A549 (cell line): Measurements from ENCODE around the gene PCNT. TPM values are rescaled to one million over a fixed set of nuclear protein-coding genes. Genes with fewer than 3 reads are reported as not detected.

Experiments
- ATAC-seq, 2 experiments: fragments of 200-7000 bp in 1 of 2; fragments of >200 bp in 1 of 2; cut with Nextera tagmentation in 1 of 2; cut with Tn5 transposase in 1 of 2; 3 replicates each; pipeline versions ENCODE4 v1.8.0 to v1.9.1; 2018 to 2020; ENCODE audit warnings: mild to moderate bottlenecking in 1 of 2, moderate library complexity in 1 of 2
- CTCF ChIA-PET: fragments of 300-600 bp; sonication (Branson Sonifier 250); formaldehyde crosslinking; extraction: SDS; loops from one replicate; lab custom pipeline; 2021; ENCODE audit warnings: antibody characterized with exemption, inconsistent platforms; lab: Yijun Ruan, JAX
- POLR2A ChIA-PET: fragments of 350-600 bp; formaldehyde crosslinking; extraction: SDS; loops from one replicate; lab custom pipeline; 2021; ENCODE audit warnings: antibody characterized with exemption, inconsistent platforms; lab: Yijun Ruan, JAX
- DNase-seq, 2 experiments: peaks; one replicate each; pipeline versions ENCODE4 v3.0.0 to v3.0.0-alpha.2; 2011 to 2016; ENCODE audit warnings: low read depth in 1 of 2, low spot score in 1 of 2
- FAIRE-seq: peaks from 2 replicates; lab custom pipeline; 2011; peaks lifted over from hg19 to GRCh38; lab: Jason Lieb, UNC
- H3K27ac ChIP-seq, 2 experiments: fragments of >200 bp; sonication (Bioruptor Twin); formaldehyde crosslinking; 3 replicates each; pipeline ENCODE4 v1.5.1; 2016 to 2017
- H3K4me1 ChIP-seq: fragments of >200 bp; sonication (Bioruptor Twin); formaldehyde crosslinking; 3 replicates; pipeline ENCODE4 v1.6.1; 2016
- H3K4me2 ChIP-seq: fragments of >200 bp; sonication (Bioruptor Twin); formaldehyde crosslinking; 3 replicates; pipeline ENCODE4 v1.6.1; 2016
- H3K4me3 ChIP-seq: fragments of >200 bp; sonication (Bioruptor Twin); formaldehyde crosslinking; 3 replicates; pipeline ENCODE4 v1.5.1; 2016
- H3K9me3 ChIP-seq: fragments of >200 bp; sonication (Bioruptor Twin); formaldehyde crosslinking; 3 replicates; pipeline ENCODE4 v1.6.1; 2016
- CHD4 ChIP-seq: fragments of 200-600 bp; sonication (generic); IDR thresholded peaks from 2 replicates; pipeline ENCODE4 v1.6.1; 2016; ENCODE audit warnings: antibody characterized with exemption, mild to moderate bottlenecking, borderline replicate concordance
- EP300 ChIP-seq, 2 experiments: fragments of >200 bp; sonication (Bioruptor Twin); formaldehyde crosslinking; IDR thresholded peaks; 2 replicates in 1 of 2; 3 replicates in 1 of 2; pipeline ENCODE4 v1.6.1; 2016 to 2017
- FOSB ChIP-seq: fragments of 250-450 bp; sonication (Bioruptor Pico); IDR thresholded peaks from 2 replicates; pipeline ENCODE4 v1.5.0; 2020; ENCODE audit warnings: mild to moderate bottlenecking, moderate library complexity
- FOSL2 ChIP-seq, 2 experiments: fragments of 450-650 bp in 1 of 2; fragments of >200 bp in 1 of 2; sonication (Bioruptor Twin) in 1 of 2; formaldehyde crosslinking; IDR thresholded peaks; 2 replicates each; pipeline versions ENCODE4 v1.5.0 to v1.6.1; 2016 to 2020; ENCODE audit warnings: mild to moderate bottlenecking in 1 of 2, moderate library complexity in 1 of 2
- GATA3 ChIP-seq: IDR thresholded peaks from 2 replicates; pipeline ENCODE4 v1.6.1; 2012; ENCODE audit warnings: borderline replicate concordance
- HDAC2 ChIP-seq: fragments of 200-600 bp; sonication (generic); IDR thresholded peaks from 2 replicates; pipeline ENCODE4 v1.6.1; 2016
- HOXA7 ChIP-seq: fragments of 250-450 bp; sonication (Bioruptor Pico); IDR thresholded peaks from 2 replicates; pipeline ENCODE4 v1.5.0; 2020; ENCODE audit warnings: mild to moderate bottlenecking, moderate library complexity
- HOXB5 ChIP-seq: fragments of 250-450 bp; sonication (Bioruptor Pico); IDR thresholded peaks from 2 replicates; pipeline ENCODE4 v1.5.0; 2020; ENCODE audit warnings: mild to moderate bottlenecking, moderate library complexity
- JUNB ChIP-seq: fragments of >200 bp; sonication (Bioruptor Twin); formaldehyde crosslinking; IDR thresholded peaks from 2 replicates; pipeline ENCODE4 v1.6.1; 2016
- NFE2L2 ChIP-seq: fragments of 150-350 bp; conservative IDR thresholded peaks from 2 replicates; pipeline ENCODE4 v1.6.1; 2014; ENCODE audit warnings: low read length
- NPAS2 ChIP-seq: fragments of 250-450 bp; sonication (Bioruptor Pico); IDR thresholded peaks from 2 replicates; pipeline ENCODE4 v1.8.0; 2022; ENCODE audit warnings: mild to moderate bottlenecking, moderate library complexity, borderline replicate concordance
- NR3C1 ChIP-seq: fragments of >200 bp; sonication (Bioruptor Twin); formaldehyde crosslinking; IDR thresholded peaks from 3 replicates; pipeline ENCODE4 v1.6.1; 2017
- PHF8 ChIP-seq: fragments of 200-600 bp; sonication (generic); IDR thresholded peaks from 2 replicates; pipeline ENCODE4 v1.6.1; 2016; ENCODE audit warnings: low read depth, mild to moderate bottlenecking, antibody characterized with exemption, moderate library complexity, borderline replicate concordance
- POLR2A ChIP-seq: IDR thresholded peaks from 2 replicates; pipeline ENCODE4 v1.6.1; 2012; ENCODE audit warnings: mild to moderate bottlenecking, low read length
- RAD21 ChIP-seq, 2 experiments: fragments of >200 bp in 1 of 2; sonication (Bioruptor Twin) in 1 of 2; formaldehyde crosslinking in 1 of 2; IDR thresholded peaks in 1 of 2; conservative IDR thresholded peaks in 1 of 2; 2 replicates in 1 of 2; 3 replicates in 1 of 2; pipeline ENCODE4 v1.6.1; 2012 to 2018; ENCODE audit warnings: inconsistent platforms in 1 of 2
- RARB ChIP-seq: fragments of 250-450 bp; sonication (Bioruptor Pico); IDR thresholded peaks from 2 replicates; pipeline ENCODE4 v1.8.0; 2021; ENCODE audit warnings: mild to moderate bottlenecking, moderate library complexity
- RCOR1 ChIP-seq: fragments of 150-350 bp; IDR thresholded peaks from 2 replicates; pipeline ENCODE4 v1.6.1; 2014; ENCODE audit warnings: antibody characterized with exemption, low read length, low read depth
- SMC3 ChIP-seq: fragments of >200 bp; sonication (Bioruptor Twin); formaldehyde crosslinking; IDR thresholded peaks from 3 replicates; pipeline ENCODE4 v1.6.1; 2018; ENCODE audit warnings: inconsistent platforms
- TFCP2L1 ChIP-seq: fragments of 250-450 bp; sonication (Bioruptor Pico); IDR thresholded peaks from 2 replicates; pipeline ENCODE4 v1.5.0; 2021; ENCODE audit warnings: mild to moderate bottlenecking
- TP53 ChIP-seq: fragments of 250-450 bp; sonication (Bioruptor Pico); IDR thresholded peaks from 2 replicates; pipeline ENCODE4 v1.5.0; 2021; ENCODE audit warnings: mild to moderate bottlenecking, moderate library complexity
- ZFP36 ChIP-seq: fragments of 450-650 bp; IDR thresholded peaks from 2 replicates; pipeline ENCODE4 v1.6.1; 2014; ENCODE audit warnings: borderline replicate concordance; ENCODE audit not compliant: partially characterized antibody
- WGBS: methylation state at CpG from one replicate; pipeline ENCODE4 v1.1.6; 2017; ENCODE audit errors: missing lambda C conversion rate; 5-methylcytosine and 5-hydroxymethylcytosine counted together
- polyA plus RNA-seq, 4 experiments: library from polyadenylated mRNA; depleted of rRNA in 3 of 4; stranded (reverse); fragments of >200 nt; fragmentation: RNase III in 1 of 4; extraction: RNeasy Plus Mini Kit Qiagen cat#74134 plus additional on column Dnase treatment in 1 of 4; gene quantifications; 2 replicates in 3 of 4; 3 replicates in 1 of 4; pipeline ENCODE4 v1.2.3, GENCODE V29; 2011 to 2017
- TF ChIP-seq, protein P1 (sequence below): IDR thresholded peaks from 2 replicates; pipeline ENCODE4 v1.6.1; 2012
- TF ChIP-seq, protein P2 (sequence below): fragments of 250-450 bp; sonication (Bioruptor Pico); IDR thresholded peaks from 2 replicates; pipeline ENCODE4 v1.5.0; 2021; ENCODE audit warnings: mild to moderate bottlenecking, moderate library complexity, borderline replicate concordance
- TF ChIP-seq, protein P3 (sequence below): fragments of 200-600 bp; sonication (generic); IDR thresholded peaks from 2 replicates; pipeline ENCODE4 v1.6.1; 2016; ENCODE audit warnings: antibody characterized with exemption, mild to moderate bottlenecking, moderate library complexity
- TF ChIP-seq, protein P4 (sequence below): IDR thresholded peaks from 2 replicates; pipeline ENCODE4 v1.6.1; 2012
- TF ChIP-seq, protein P5 (sequence below): fragments of 150-350 bp; IDR thresholded peaks from 2 replicates; pipeline ENCODE4 v1.6.1; 2014; ENCODE audit warnings: low read depth, mild to moderate bottlenecking, low read length
- TF ChIP-seq, protein P6 (sequence below): fragments of 450-650 bp; IDR thresholded peaks from 2 replicates; pipeline ENCODE4 v1.6.1; 2014; ENCODE audit warnings: antibody characterized with exemption
- TF ChIP-seq, protein P7 (sequence below): IDR thresholded peaks from 2 replicates; pipeline ENCODE4 v1.6.1; 2012; ENCODE audit warnings: low read depth, borderline replicate concordance
- TF ChIP-seq, protein P8 (sequence below): fragments of >200 bp; sonication (Bioruptor Twin); formaldehyde crosslinking; IDR thresholded peaks from 2 replicates; pipeline ENCODE4 v1.6.1; 2016

Gene PCNT
- polyA plus RNA-seq, 2 of the 4 experiments (the other 2 are of a cell fraction): 11.1 to 14.6 TPM

DNA sequence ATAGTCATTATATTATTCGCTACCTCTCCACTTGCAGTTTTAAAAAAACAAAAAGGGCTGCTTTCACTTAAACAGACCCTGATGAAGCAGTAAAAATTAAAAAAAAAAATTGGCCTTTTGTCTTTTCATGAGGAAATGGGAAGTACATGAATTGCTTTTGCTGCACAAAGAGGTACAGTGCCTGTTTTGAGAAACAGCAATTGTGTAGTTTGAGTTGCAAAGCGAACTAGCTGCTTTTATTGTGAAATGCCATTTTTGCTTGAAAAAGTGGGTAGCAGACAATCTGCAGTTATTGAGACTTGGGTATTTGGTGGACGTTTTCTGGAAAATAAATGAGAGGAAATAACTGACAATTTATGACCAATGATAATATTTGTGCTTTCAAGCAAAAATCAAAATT lies 141.7 kb downstream of the PCNT start:
- H3K27ac ChIP-seq: no peak overlapping the region
- ATAC-seq: no peak
- H3K9me3 ChIP-seq: no peaks in the 10 kb centered on the region
- no peak for DNase-seq
- no peak overlapping the region for H3K4me3 ChIP-seq
- POLR2A ChIA-PET: no interaction called here
- CTCF ChIA-PET: interaction anchor here (0.8 kb wide), 1 partner anchor 13 kb away, joined by 3 read pairs; no protein-coding TSS in a partner anchor
- no peak for FAIRE-seq
- TF ChIP-seq EP300 (IDR thresholded peaks at IDR 0.05) (no peak), NFE2L2 (no peak), RARB (CRISPR knock-in tag) (no peak), POLR2A (no peak), HOXB5 (no peak), CHD4 (no peak), ZFP36 (no peak), FOSB (CRISPR knock-in tag) (no peak), TFCP2L1 (no peak), PHF8 (no peak), TP53 (CRISPR knock-in tag) (no peak), RAD21 (conservative IDR thresholded peaks at IDR 0.05 in 1 of 2, IDR thresholded peaks at IDR 0.05 in 1 of 2) (no peak), HDAC2 (no peak), JUNB (no peak), GATA3 (no peak)
- TF ChIP-seq, protein P1, sequence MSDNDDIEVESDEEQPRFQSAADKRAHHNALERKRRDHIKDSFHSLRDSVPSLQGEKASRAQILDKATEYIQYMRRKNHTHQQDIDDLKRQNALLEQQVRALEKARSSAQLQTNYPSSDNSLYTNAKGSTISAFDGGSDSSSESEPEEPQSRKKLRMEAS: no peak
- TF ChIP-seq, protein P2, sequence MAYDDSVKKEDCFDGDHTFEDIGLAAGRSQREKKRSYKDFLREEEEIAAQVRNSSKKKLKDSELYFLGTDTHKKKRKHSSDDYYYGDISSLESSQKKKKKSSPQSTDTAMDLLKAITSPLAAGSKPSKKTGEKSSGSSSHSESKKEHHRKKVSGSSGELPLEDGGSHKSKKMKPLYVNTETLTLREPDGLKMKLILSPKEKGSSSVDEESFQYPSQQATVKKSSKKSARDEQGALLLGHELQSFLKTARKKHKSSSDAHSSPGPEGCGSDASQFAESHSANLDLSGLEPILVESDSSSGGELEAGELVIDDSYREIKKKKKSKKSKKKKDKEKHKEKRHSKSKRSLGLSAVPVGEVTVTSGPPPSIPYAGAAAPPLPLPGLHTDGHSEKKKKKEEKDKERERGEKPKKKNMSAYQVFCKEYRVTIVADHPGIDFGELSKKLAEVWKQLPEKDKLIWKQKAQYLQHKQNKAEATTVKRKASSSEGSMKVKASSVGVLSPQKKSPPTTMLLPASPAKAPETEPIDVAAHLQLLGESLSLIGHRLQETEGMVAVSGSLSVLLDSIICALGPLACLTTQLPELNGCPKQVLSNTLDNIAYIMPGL (CRISPR knock-in tag): no peak
- TF ChIP-seq, protein P3, sequence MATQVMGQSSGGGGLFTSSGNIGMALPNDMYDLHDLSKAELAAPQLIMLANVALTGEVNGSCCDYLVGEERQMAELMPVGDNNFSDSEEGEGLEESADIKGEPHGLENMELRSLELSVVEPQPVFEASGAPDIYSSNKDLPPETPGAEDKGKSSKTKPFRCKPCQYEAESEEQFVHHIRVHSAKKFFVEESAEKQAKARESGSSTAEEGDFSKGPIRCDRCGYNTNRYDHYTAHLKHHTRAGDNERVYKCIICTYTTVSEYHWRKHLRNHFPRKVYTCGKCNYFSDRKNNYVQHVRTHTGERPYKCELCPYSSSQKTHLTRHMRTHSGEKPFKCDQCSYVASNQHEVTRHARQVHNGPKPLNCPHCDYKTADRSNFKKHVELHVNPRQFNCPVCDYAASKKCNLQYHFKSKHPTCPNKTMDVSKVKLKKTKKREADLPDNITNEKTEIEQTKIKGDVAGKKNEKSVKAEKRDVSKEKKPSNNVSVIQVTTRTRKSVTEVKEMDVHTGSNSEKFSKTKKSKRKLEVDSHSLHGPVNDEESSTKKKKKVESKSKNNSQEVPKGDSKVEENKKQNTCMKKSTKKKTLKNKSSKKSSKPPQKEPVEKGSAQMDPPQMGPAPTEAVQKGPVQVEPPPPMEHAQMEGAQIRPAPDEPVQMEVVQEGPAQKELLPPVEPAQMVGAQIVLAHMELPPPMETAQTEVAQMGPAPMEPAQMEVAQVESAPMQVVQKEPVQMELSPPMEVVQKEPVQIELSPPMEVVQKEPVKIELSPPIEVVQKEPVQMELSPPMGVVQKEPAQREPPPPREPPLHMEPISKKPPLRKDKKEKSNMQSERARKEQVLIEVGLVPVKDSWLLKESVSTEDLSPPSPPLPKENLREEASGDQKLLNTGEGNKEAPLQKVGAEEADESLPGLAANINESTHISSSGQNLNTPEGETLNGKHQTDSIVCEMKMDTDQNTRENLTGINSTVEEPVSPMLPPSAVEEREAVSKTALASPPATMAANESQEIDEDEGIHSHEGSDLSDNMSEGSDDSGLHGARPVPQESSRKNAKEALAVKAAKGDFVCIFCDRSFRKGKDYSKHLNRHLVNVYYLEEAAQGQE: no peak
- TF ChIP-seq, protein P4, sequence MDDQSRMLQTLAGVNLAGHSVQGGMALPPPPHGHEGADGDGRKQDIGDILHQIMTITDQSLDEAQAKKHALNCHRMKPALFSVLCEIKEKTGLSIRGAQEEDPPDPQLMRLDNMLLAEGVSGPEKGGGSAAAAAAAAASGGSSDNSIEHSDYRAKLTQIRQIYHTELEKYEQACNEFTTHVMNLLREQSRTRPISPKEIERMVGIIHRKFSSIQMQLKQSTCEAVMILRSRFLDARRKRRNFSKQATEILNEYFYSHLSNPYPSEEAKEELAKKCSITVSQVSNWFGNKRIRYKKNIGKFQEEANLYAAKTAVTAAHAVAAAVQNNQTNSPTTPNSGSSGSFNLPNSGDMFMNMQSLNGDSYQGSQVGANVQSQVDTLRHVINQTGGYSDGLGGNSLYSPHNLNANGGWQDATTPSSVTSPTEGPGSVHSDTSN: no peak
- TF ChIP-seq, protein P5, sequence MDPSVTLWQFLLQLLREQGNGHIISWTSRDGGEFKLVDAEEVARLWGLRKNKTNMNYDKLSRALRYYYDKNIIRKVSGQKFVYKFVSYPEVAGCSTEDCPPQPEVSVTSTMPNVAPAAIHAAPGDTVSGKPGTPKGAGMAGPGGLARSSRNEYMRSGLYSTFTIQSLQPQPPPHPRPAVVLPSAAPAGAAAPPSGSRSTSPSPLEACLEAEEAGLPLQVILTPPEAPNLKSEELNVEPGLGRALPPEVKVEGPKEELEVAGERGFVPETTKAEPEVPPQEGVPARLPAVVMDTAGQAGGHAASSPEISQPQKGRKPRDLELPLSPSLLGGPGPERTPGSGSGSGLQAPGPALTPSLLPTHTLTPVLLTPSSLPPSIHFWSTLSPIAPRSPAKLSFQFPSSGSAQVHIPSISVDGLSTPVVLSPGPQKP: no peak
- H3K4me1 ChIP-seq: no peaks in the 10 kb centered on the region
- 89% methylated on average over 3 of the region's 3 CpGs for WGBS
- no peak overlapping the region for H3K4me2 ChIP-seq

DNA sequence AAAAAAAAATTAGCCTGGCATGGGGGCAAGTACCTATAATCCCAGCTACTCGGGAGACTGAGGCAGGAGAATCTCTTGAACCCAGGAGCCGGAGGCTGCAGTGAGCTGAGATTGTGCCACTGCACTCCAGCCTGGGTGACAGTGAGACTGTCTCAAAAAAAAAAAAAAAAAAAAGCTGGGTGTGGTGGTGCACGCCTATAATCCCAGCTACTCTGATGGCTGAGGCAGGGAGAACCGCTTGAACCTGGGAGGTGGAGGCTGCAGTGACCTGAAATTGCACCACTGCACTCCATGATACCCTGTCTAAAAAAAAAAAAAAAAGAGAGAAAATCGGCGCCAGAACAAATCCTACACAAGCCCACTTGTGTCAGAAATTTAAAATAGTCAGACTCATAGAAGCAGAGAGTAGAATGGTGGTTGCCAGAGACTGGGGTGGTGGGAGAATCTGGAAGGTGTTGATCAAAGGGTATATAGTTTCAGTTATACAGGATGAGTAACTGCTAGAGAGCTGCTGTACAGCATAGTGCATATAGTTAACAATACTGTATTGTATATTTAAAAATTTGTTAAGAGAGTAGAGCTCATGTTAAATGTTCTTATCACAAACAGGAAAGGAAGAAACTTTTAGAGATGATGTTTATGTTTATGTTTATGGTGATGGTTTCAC lies 144.3 kb downstream of the PCNT start:
- no peak for ATAC-seq
- Histone ChIP-seq H3K27ac (no peak overlapping the region), H3K4me3 (no peak overlapping the region), H3K4me2 (no peak overlapping the region), H3K4me1 (no peaks in the 10 kb centered on the region), H3K9me3 (no peaks in the 10 kb centered on the region)
- ChIA-PET POLR2A (interaction anchor here (0.7 kb wide), 1 partner anchor 11 kb away, joined by 3 read pairs; no protein-coding TSS in a partner anchor), CTCF (no interaction called here)
- no peak for FAIRE-seq
- WGBS: 69% methylated on average over 6 of the region's 6 CpGs
- no peak for DNase-seq
- TF ChIP-seq, protein P6, sequence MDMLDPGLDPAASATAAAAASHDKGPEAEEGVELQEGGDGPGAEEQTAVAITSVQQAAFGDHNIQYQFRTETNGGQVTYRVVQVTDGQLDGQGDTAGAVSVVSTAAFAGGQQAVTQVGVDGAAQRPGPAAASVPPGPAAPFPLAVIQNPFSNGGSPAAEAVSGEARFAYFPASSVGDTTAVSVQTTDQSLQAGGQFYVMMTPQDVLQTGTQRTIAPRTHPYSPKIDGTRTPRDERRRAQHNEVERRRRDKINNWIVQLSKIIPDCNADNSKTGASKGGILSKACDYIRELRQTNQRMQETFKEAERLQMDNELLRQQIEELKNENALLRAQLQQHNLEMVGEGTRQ: no peak
- TF ChIP-seq, protein P7, sequence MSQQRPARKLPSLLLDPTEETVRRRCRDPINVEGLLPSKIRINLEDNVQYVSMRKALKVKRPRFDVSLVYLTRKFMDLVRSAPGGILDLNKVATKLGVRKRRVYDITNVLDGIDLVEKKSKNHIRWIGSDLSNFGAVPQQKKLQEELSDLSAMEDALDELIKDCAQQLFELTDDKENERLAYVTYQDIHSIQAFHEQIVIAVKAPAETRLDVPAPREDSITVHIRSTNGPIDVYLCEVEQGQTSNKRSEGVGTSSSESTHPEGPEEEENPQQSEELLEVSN: no peak
- TF ChIP-seq NPAS2 (CRISPR knock-in tag) (no peak), HOXA7 (CRISPR knock-in tag) (no peak), RCOR1 (no peak), NR3C1 (no peak), SMC3 (no peak), FOSL2 (IDR thresholded peaks at IDR 0.05) (no peak), FOSL2 (CRISPR knock-in tag; IDR thresholded peaks at IDR 0.05) (no peak), NFE2L2 (no peak)
- TF ChIP-seq, protein P8, sequence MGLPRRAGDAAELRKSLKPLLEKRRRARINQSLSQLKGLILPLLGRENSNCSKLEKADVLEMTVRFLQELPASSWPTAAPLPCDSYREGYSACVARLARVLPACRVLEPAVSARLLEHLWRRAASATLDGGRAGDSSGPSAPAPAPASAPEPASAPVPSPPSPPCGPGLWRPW: no peak
- TF ChIP-seq, protein P1: no peak
